Left lung (tissue), 10 donors: Measurements from ENCODE around the gene COMMD3. TPM values are rescaled to one million over a fixed set of nuclear protein-coding genes. Genes with fewer than 3 reads are reported as not detected.
A peak's percentile ranks its signal among the peaks of the same experiment; 100 is the strongest.

ENCODE experiments used
- ATAC-seq: fragments of 200-7000 bp; cut with Tn5 transposase; one replicate; pipeline ENCODE4 v1.9.1; 2020; ENCODE audit warnings: moderate library complexity
- DNase-seq, 4 donors: peaks; one replicate each; pipeline ENCODE4 v3.0.0-alpha.2; 2013 to 2020
- H3K27ac ChIP-seq, 2 donors: fragments of 200-600 bp; sonication (generic) in 1 of 2; one replicate each; pipeline versions ENCODE4 v1.5.0 to v1.8.0; 2020 to 2021
- H3K27me3 ChIP-seq, 2 donors: fragments of 200-600 bp; sonication (generic) in 1 of 2; one replicate each; pipeline versions ENCODE4 v1.5.0 to v1.8.0; 2020 to 2021
- H3K36me3 ChIP-seq, 2 donors: fragments of 200-600 bp; sonication (generic) in 1 of 2; one replicate each; pipeline versions ENCODE4 v1.5.0 to v1.8.0; 2020 to 2021
- H3K4me1 ChIP-seq, 2 donors: fragments of 200-600 bp; one replicate each; pipeline ENCODE4 v1.8.0; 2021
- H3K4me3 ChIP-seq, 2 donors: fragments of 200-600 bp; sonication (generic) in 1 of 2; one replicate each; pipeline versions ENCODE4 v1.5.0 to v1.8.0; 2020 to 2021; ENCODE audit warnings: mild to moderate bottlenecking in 1 of 2
- H3K9me3 ChIP-seq, 2 donors: fragments of 200-600 bp; sonication (generic) in 1 of 2; one replicate each; pipeline versions ENCODE4 v1.5.0 to v1.8.0; 2020 to 2021
- CTCF ChIP-seq, 2 donors: fragments of 200-600 bp; sonication (generic) in 1 of 2; IDR thresholded peaks; one replicate each; pipeline versions ENCODE4 v1.5.0 to v1.8.0; 2021; ENCODE audit warnings: antibody characterized with exemption in 2 of 2
- intact Hi-C, 2 donors: fragments of 100-400 bp; cut with DNase I; formaldehyde crosslinking; loops; one replicate each; pipeline versions ENCODE4 v1.11.2 to v1.14.2; 2022
- polyA plus RNA-seq, 6 donors: library from polyadenylated mRNA; unstranded; fragments of 120-200 nt; gene quantifications; one replicate each; pipeline ENCODE4 v1.2.1, GENCODE V29; 2013; ENCODE audit not compliant: insufficient read length in 6 of 6
- total RNA-seq, 2 donors: library from RNA; stranded (reverse); fragmentation: NEBNext Ultra II Directional; extraction: Animal tissue kit (Norgen Biotek cat#: 25700); gene quantifications; one replicate each; pipeline ENCODE4 v1.2.1, GENCODE V29; 2021
- donor health status: DM: no; HTN: yes; CAD: no.
- donor health status: DM: no; HTN: no; CAD: no.

Gene COMMD3
- total and polyA plus RNA-seq, 8 donors: 54.3 to 88.7 (median 70.8) TPM

- no peaks in the 10 kb centered on the region for H3K36me3 ChIP-seq
- intact Hi-C loops: no loop called here
- H3K4me3 ChIP-seq: no peak overlapping the region
- DNase-seq (no peak), ATAC-seq (no peak)
- peaks cover 19 to 54% of the 10 kb centered on the region in 2 donors for H3K4me1 ChIP-seq
- H3K9me3 ChIP-seq: no peaks in the 10 kb centered on the region
- no peak for TF ChIP-seq CTCF (IDR thresholded peaks at IDR 0.05)
- H3K27me3 ChIP-seq: peaks cover 9 to 23% of the 10 kb centered on the region in 2 donors
- H3K27ac ChIP-seq: no peak overlapping the region
These were observed 2.6 kb downstream of the COMMD3 start for GRCh38 chr10:22318772-22319171.

- Histone ChIP-seq H3K27ac (no peak overlapping the region), H3K9me3 (no peaks in the 10 kb centered on the region), H3K4me1 (peaks cover 19 to 61% of the 10 kb centered on the region in 2 donors), H3K4me3 (peak overlapping the region in 1 of 2 donors; percentile 41), H3K36me3 (no peaks in the 10 kb centered on the region), H3K27me3 (peaks cover 12 to 31% of the 10 kb centered on the region in 2 donors)
- no peak for TF ChIP-seq CTCF (IDR thresholded peaks at IDR 0.05)
- intact Hi-C loops: no loop called here
- no peak for ATAC-seq
- DNase-seq: no peak
These were observed 3.4 kb downstream of the COMMD3 start for GRCh38 chr10:22319547-22319979.

- Histone ChIP-seq H3K4me1 (peaks cover 24 to 63% of the 10 kb centered on the region in 2 donors), H3K9me3 (no peaks in the 10 kb centered on the region), H3K36me3 (no peaks in the 10 kb centered on the region), H3K27ac (peak overlapping the region; percentile 77 to 83), H3K4me3 (peak overlapping the region in 1 of 2 donors; percentile 41), H3K27me3 (peaks cover 12 to 36% of the 10 kb centered on the region in 2 donors)
- intact Hi-C loops: loop anchor here in 1 of 2 donors (10.0 kb wide), 1 partner anchor 65 kb away; no protein-coding TSS in a partner anchor
- no peak for ATAC-seq
- peak in 1 of 4 donors; percentile 31 for DNase-seq
- TF ChIP-seq CTCF (IDR thresholded peaks at IDR 0.05): no peak
These were observed 3.9 kb downstream of the COMMD3 start for GRCh38 chr10:22319980-22320558.

GRCh38 chr10:22320591-22321155 is 4.5 kb downstream of the COMMD3 start, which contains the start of gene BMI1:
Gene BMI1 (plus strand): TSS chr10:22321099. CDS start chr10:22326450, 5,351 bp downstream.
- DNase-seq: peak; percentile 78 to 90 (median 84)

More at GRCh38 chr10:22320591-22321155, 4.5 kb downstream of the COMMD3 start, which contains the start of gene BMI1:
- no peaks in the 10 kb centered on the region for H3K9me3 ChIP-seq
- peaks cover 25 to 60% of the 10 kb centered on the region in 2 donors for H3K4me1 ChIP-seq
- H3K27me3 ChIP-seq: peaks cover 12 to 37% of the 10 kb centered on the region in 2 donors
- no peak for TF ChIP-seq CTCF (IDR thresholded peaks at IDR 0.05)
- H3K4me3 ChIP-seq: peak within 1 kb of the TSS; percentile 71 to 84
- intact Hi-C loops: loop anchor here in 1 of 2 donors (10.0 kb wide), 1 partner anchor 66 kb away; no protein-coding TSS in a partner anchor
- peak within 1 kb of the TSS; percentile 90 to 95 for H3K27ac ChIP-seq
- ATAC-seq: peak; percentile 70
- H3K36me3 ChIP-seq: no peaks in the 10 kb centered on the region
